D341Med (cell line): ENCODE results near the gene STARD13.
A peak's percentile ranks its signal among the peaks of the same experiment; 100 is the strongest.

Experiments used
- DNase-seq: peaks from one replicate; pipeline ENCODE4 v3.0.0; 2012; ENCODE audit warnings: low spot score

The STARD13 gene

DNA sequence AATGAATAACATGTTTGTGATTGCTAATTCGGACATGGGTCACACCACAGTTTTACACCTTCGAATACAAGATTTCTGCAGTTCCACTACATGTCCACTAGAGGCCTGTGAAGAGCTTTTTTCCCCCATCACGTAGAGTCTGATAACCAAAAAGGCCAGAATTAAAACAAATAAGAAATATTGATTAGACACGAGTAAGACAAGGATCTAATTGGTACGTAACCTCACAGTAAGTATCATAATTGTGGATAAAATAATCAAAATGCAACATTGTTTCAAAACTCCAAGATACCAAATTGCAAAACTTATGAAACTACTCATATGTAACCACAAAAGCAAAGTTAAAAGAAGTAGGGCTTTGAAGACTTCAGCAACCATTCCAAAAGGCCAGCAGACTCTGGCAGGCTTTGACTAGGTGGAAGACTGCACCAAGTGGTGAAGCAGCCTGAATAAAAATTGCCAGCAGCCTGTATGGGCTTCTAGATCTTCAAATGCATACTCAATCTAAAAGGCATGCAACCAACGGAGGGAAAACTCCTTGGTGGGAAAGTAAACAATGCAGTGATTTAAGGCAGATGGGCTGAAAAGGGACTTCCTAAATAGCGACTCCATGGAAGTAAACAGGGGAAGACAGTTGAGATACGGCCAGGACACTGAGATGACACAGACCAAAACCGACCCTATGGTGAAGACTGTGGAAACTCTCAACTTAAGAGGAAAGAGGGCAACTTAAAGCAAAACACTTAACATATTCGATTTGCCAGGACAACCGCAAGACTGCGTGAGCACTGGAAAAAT is 56.7 kb downstream of the STARD13 start:
- DNase-seq = peak; percentile 54

- no peak for DNase-seq
Observed at GRCh38 chr13:33227927-33228647, 57.5 kb downstream of the STARD13 start.

DNA sequence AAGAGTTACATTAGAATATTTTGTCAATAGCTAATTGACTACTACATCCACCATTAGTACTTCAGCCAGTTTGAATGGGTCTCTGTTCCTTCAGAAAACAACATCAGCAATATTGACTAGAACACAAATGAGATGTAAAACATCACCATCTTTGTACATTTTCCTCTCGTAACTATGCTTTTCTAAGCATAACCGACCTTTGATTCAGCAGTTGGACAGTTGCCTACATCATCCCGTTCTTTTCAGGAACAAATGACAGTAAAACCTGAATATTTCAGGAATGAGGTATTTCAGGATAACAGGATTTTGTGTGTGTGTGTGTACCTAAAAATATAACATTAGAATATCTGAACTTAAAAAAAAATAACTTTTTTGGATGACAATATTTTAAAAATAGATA is 60.9 kb downstream of the STARD13 start:
- no peak for DNase-seq

DNA sequence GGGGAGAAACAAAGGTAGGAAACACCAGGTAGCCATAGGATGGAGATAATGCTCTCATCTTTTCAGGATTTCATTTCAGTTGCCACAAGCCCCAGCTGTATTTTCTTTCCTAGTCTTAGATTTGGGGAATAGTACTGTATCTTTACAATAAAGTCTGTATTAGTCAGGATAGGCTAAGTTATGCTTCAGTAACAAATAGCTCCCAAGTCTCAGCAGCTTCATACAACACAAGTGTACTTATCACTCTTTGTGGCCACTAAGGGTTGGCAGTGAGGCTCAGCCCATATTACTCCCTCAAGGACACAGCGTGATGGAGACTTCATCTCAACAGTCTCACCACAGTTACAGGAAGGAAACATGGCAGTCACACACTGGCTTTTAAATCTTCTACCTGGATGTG is 61.4 kb downstream of the STARD13 start:
- DNase-seq = no peak

GRCh38 chr13:33219926-33220325 is 65.6 kb downstream of the STARD13 start:
- DNase-seq = no peak

GRCh38 chr13:33218426-33218825 is 67.1 kb downstream of the STARD13 start:
- no peak for DNase-seq

DNA sequence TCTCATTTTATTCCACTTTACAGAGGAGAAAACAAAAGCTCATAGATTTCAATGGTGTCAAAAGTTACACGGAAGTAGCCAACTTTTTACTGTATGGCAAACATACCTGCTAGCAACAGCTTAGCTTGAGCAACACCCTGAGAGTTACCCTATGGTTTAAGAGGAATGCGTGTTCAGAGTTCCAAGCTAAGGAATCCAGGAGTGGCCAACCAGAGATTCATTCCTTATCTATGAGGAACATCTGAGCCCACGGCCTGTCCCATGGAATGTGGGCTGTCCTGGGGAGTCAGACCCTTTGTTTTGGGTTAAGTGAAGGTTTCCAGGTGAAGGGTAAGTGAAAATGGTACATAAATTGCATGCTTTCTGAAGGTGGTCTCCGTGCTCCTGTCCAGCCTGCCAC is 67.5 kb downstream of the STARD13 start:
- DNase-seq = no peak

- DNase-seq = no peak
Observed at GRCh38 chr13:33217256-33217655, 68.3 kb downstream of the STARD13 start.

GRCh38 chr13:33213797-33214196 is 71.8 kb downstream of the STARD13 start:
- no peak for DNase-seq

DNA sequence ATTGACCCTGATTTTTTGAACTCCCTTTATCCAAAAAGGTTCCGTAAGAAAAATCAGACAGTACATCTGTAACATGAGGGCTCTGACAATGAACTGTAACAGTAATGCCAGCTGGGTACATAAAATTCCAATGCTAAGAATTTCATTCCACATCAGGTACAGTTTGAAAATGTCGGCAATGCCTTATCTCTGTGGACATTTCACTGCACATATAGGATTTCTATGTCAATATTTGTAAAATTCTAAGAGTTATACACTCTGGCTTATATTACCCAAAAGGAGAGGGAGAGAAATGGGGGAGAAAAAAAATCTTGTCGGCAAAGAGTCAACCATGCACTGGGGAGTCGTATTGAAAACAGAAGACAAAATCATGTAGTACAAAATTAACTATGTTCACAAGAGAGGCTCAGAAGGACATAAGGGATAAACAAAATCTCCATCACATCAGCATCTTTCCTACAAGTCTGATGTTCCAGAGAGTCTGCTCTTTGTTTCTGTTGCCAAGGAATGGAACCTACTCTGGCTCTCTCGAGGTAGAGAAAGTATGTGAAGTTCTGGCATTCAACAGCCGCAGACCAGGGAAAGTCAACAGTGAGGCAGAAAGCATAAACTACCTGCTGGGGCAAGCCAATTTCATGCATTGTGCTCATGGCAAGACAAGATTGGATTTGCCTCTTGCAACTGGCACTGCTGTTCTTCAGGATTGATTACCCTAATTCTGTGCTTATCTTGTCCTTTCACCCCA is 72.4 kb downstream of the STARD13 start:
- no peak for DNase-seq

DNA sequence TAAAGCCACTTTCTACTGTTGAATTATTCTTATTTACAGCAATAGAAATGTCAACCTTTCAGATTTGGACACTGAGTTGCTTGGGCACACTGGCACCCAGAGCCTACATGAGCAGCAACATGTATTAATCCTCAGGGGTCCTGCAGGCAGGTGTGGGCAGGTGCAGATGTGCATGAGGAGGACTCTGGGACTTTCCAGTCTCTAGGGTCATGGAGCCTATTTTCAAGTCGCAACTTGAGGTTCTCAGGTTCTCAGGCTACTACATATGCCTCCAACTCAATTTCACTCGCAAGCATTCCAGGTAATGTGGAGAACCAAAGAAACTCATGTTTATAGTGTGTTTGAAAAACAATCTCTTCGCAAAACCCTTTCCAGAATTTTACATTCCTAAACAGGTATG is 73.2 kb downstream of the STARD13 start:
- DNase-seq = no peak

- no peak for DNase-seq
Observed at GRCh38 chr13:33210090-33210489, 75.5 kb downstream of the STARD13 start.

- DNase-seq = no peak
Observed at GRCh38 chr13:33208290-33209220, 77.0 kb downstream of the STARD13 start.

DNA sequence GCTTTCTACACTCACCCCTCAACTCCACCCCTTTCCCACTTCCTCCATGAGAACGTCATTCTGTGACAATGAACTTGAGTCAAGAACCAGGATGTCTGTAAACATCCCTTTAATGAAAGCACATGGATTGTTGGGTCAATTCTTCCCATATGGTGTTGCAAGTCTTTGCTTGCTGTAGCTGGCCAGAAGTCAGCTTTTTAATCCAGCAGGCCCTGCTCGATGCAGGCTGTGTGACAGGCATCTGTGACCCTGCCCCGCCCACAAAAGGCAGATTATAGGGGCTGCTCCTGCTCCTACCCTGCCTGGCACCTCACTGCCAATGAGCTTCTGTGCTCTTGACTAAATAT is 78.0 kb downstream of the STARD13 start:
- DNase-seq = peak; percentile 42

DNA sequence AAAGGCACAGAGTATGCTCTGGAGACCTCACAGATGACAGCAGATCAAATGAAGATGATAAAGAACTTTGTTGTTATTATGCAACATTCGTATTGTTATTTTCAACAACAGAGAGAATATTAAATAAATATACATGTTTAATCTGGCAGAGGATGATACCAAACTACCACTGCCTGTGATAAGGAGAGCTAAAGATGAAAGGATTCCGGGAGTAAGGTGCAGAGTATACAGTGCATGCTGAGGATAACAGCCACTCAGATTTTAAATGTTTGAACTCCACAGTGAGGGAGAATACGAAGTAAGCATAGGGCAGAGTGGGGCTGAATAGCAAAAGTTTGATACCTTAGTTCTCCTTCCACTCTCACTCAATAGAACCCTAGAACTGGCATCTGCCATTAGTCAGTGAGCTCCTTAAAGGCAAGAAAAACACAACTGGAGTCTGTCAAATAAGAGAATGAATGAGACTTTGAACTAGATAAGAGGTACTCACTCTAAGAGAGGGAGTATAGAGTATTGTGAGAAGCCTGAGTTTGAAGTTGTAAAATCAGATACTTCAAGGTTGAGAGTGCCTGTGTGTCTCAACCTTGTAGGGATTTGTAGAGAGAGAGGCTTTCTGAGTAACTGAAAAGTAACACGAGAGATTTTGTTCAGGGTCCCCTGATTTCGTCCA is 78.5 kb downstream of the STARD13 start:
- DNase-seq = no peak

DNA sequence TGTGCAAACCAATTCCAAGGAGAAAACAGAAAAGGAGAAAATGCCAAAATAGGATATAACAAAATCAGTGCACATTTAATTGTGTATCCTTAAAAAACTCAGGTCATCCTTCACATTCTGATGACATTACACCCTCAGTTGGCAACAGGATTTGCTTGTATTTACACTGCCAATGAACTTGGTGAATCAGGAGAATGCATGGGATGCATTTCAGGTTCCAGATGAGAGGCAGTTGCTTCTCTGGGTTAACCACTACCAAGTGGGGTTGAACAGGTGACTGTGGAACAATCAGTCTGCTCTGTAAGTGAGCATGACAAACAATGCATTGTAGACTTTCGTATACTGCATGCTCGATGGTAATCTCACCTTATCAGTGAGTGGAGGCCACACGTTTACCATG is 79.1 kb downstream of the STARD13 start:
- no peak for DNase-seq

DNA sequence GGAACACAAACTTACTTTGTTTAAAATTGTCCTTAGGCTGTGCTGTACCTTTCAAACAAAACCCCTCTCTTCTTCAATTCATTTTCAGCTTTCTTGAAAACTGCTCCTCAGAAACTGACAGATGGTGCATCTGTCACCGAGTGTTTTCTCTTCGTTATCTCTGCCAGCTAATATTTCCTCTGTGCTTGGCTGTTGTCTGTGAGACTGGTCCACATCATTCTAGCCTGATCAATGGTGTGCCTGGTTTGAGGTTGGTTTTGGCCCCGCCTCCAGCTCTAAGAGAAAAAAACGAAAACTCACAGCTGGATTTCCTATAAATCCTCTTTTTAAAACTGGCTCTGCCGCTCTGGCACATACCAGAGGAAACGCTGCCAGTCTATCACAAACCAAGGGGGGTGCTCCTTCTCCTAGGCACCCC is 79.7 kb downstream of the STARD13 start:
- no peak for DNase-seq

DNA sequence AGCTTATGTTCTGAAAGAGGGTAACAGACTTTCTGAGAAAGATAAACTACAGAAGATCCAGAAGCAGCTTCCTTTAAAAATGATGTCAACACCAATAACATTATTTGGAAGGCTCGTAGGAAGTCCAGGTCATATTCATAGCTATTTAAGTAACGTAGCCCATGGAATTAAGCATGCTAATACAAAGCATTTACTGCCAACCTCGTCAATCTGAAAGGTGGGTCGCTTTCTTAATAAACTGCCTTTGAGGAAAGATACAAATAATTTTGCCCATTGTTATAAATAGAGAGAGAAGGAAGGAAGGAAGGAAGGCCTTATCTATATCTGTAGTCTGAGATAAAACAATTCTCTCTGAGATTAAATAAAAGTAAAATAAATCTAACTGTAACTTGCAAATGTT is 80.3 kb downstream of the STARD13 start:
- DNase-seq = no peak

DNA sequence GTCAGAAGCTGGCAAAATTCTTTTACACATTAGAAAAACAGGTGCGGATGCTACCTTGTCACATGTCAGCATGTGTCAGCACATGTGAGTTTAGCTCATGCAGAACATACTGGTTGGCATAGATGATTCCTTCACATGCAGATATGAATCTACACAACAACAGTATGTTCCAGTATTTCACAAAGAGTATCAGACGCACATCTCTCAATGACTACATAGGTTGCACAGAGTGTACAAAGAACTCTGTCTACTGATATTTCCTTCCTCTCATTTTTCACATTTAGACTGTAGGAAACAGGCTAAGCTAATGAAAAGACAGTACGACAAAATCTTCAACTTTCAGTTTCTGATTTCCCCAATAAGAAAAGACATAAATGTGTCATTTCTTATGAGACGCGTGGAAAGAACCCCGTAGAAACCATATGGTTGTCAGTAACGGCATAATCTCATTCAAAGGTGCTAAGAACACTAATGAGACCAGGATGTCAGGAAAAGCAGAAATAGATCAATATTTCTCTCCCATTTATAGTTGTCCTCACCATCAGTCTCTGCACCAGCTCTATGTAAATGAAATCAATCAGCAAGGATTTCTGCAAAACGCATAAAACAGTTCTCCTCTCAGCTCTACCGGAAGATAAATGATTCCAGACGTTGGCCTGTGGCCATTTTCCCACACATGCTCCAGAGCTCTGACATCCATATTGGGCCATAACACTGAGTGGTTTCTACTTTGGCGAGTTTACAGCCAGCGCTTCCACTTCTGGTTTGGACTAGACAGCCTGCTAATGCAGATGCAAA is 81.2 kb downstream of the STARD13 start:
- DNase-seq = no peak

GRCh38 chr13:33202644-33203169 is 82.8 kb downstream of the STARD13 start:
- DNase-seq = no peak
